ENCODE results near the gene SF3B5. TPM values are rescaled to one million over a fixed set of nuclear protein-coding genes. Genes with fewer than 3 reads are reported as not detected.
"Not testable (repeated sequence)": the region's sequence is repeated elsewhere in the genome, so short reads cannot be mapped to it uniquely, and the experiment has no call there.

Gene SF3B5
- polyA plus RNA-seq, 3 donors, result 271 to 445 (median 355) TPM

DNA sequence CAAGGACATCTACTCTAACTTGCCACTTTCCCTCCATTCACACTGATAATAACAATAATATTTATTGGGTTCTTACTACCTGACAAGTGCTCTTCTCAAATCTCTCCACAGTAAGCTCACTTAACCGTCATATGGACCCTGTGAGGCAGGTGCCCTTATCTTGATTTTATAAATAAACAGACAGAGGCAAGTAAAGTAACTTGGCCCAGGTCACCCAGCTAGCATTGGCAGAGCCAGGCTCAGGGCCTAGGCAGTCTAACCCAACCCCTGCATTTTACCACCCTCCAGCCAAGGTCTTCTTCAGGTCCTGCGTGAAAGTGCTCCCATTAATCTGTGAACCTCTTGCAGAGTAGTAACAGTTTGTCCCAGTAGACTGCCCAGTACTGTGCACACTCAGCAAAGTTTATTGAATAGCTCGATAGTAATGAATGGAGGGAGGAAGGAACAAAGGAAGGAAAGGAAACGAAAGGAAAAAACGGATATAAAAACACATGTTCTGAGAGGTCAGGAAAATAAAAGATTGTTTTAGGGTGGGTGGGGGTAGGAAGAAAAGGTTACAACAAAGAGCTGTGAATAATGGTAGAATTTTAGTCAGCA is 38.0 kb upstream of the SF3B5 start:
- DNase-seq, result no peak
- Mint-ChIP-seq H3K4me3 (no peak overlapping the region), H3K9me3 (no peaks in the 10 kb centered on the region), H3K27me3 (ENCODE audit: low read depth in 3 of 3) (peaks cover 0 to 2% (median 1%) of the 10 kb centered on the region in 3 donors), H3K4me1 (peaks cover 17% of the 10 kb centered on the region), H3K27ac (no peak overlapping the region), H3K36me3 (no peaks in the 10 kb centered on the region)
- Histone ChIP-seq H3K4me2 (replicated peaks; ENCODE audit: extremely low read depth, low read length, poor library complexity, severe bottlenecking) (no peak overlapping the region), H4K20me1 (ENCODE audit: insufficient read depth, low read length) (no peaks in the 10 kb centered on the region), H3K4me1 (ENCODE audit: control insufficient read depth in 1 of 2, insufficient read depth in 2 of 2, low read length in 2 of 2) (peaks cover 5 to 16% of the 10 kb centered on the region in 2 donors), H3K9me3 (replicated peaks in 1 of 2; ENCODE audit: control insufficient read depth in 1 of 2, insufficient read depth in 1 of 2, low read length in 2 of 2) (no peaks in the 10 kb centered on the region), H2AFZ (ENCODE audit: insufficient read depth, low read depth, low read length, poor library complexity, severe bottlenecking) (no peak overlapping the region), H3K27me3 (ENCODE audit: control insufficient read depth in 2 of 2, insufficient read depth in 2 of 2, low read length in 2 of 2) (no peaks in the 10 kb centered on the region), H3K36me3 (replicated peaks in 1 of 2; ENCODE audit: control insufficient read depth in 1 of 2, insufficient read depth in 2 of 2, low read length in 2 of 2) (no peaks in the 10 kb centered on the region), H3K9ac (ENCODE audit: insufficient read depth, low read length, poor library complexity, severe bottlenecking) (no peak overlapping the region), H3K27ac (ENCODE audit: low read depth in 1 of 2, low read length in 2 of 2) (no peak overlapping the region), H3K4me3 (replicated peaks in 1 of 3; ENCODE audit: low read depth in 2 of 3, low read length in 3 of 3) (no peak overlapping the region), H3K79me2 (ENCODE audit: insufficient read depth, low read length) (no peaks in the 10 kb centered on the region)
- TF ChIP-seq, protein P1, sequence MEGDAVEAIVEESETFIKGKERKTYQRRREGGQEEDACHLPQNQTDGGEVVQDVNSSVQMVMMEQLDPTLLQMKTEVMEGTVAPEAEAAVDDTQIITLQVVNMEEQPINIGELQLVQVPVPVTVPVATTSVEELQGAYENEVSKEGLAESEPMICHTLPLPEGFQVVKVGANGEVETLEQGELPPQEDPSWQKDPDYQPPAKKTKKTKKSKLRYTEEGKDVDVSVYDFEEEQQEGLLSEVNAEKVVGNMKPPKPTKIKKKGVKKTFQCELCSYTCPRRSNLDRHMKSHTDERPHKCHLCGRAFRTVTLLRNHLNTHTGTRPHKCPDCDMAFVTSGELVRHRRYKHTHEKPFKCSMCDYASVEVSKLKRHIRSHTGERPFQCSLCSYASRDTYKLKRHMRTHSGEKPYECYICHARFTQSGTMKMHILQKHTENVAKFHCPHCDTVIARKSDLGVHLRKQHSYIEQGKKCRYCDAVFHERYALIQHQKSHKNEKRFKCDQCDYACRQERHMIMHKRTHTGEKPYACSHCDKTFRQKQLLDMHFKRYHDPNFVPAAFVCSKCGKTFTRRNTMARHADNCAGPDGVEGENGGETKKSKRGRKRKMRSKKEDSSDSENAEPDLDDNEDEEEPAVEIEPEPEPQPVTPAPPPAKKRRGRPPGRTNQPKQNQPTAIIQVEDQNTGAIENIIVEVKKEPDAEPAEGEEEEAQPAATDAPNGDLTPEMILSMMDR (IDR thresholded peaks at IDR 0.05), result no peak
- intact Hi-C loops (cut with micrococcal nuclease), result no loop called here
- WGBS (ENCODE audit: insufficient coverage), result 97% methylated on average over 3 of the region's 5 CpGs

DNA sequence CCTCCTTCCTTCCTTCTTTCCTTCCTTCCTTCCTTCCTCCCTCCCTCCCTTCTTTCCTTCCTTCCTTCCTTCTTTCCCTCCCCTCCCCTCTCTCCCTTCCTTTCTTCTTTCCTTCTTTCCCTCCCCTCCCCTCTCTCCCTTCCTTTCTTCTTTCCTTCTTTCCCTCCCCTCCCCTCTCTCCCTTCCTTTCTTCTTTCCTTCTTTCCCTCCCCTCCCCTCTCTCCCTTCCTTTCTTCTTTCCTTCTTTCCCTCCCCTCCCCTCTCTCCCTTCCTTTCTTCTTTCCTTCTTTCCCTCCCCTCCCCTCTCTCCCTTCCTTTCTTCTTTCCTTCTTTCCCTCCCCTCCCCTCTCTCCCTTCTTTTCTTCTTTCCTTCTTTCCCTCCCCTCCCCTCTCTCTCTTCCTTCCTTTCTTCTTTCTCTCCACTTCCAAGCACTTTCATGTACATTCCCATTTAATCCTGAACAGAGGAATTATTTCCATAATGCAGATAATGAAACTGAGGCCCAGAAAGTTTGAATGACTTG is 36.9 kb upstream of the SF3B5 start:
- DNase-seq; H3K4me2 ChIP-seq (replicated peaks; ENCODE audit: extremely low read depth, low read length, poor library complexity, severe bottlenecking); H3K27ac ChIP-seq (ENCODE audit: low read depth in 1 of 2, low read length in 2 of 2); H3K9me3 ChIP-seq (replicated peaks in 1 of 2; ENCODE audit: control insufficient read depth in 1 of 2, insufficient read depth in 1 of 2, low read length in 2 of 2); H3K36me3 Mint-ChIP-seq; H4K20me1 ChIP-seq (ENCODE audit: insufficient read depth, low read length); H3K27me3 Mint-ChIP-seq (ENCODE audit: low read depth in 3 of 3); intact Hi-C loops (cut with micrococcal nuclease); H3K9ac ChIP-seq (ENCODE audit: insufficient read depth, low read length, poor library complexity, severe bottlenecking); H3K4me3 Mint-ChIP-seq; H3K27ac Mint-ChIP-seq; H3K36me3 ChIP-seq (replicated peaks in 1 of 2; ENCODE audit: control insufficient read depth in 1 of 2, insufficient read depth in 2 of 2, low read length in 2 of 2); H2AFZ ChIP-seq (ENCODE audit: insufficient read depth, low read depth, low read length, poor library complexity, severe bottlenecking); H3K4me3 ChIP-seq (replicated peaks in 1 of 3; ENCODE audit: low read depth in 2 of 3, low read length in 3 of 3); H3K27me3 ChIP-seq (ENCODE audit: control insufficient read depth in 2 of 2, insufficient read depth in 2 of 2, low read length in 2 of 2); H3K79me2 ChIP-seq (ENCODE audit: insufficient read depth, low read length); H3K9me3 Mint-ChIP-seq: not testable (repeated sequence)
- H3K4me1 Mint-ChIP-seq, result peaks cover 17% of the 10 kb centered on the region
- H3K4me1 ChIP-seq (ENCODE audit: control insufficient read depth in 1 of 2, insufficient read depth in 2 of 2, low read length in 2 of 2), result peaks cover 5 to 16% of the 10 kb centered on the region in 2 donors

Data from CD14-positive monocyte (primary cell).